MM.1S (cell line): ENCODE measurements around the gene PCNA.

Experiments used
- EZH2 ChIP-seq: fragments of 300-600 bp; sonication (generic); optimal IDR thresholded peaks from 2 replicates; pipeline ENCODE3; 2017; ENCODE audit warnings: low read depth, mild to moderate bottlenecking, antibody characterized with exemption, low read length, mixed read lengths
- EZH2phosphoT487 ChIP-seq: fragments of 300-600 bp; sonication (generic); IDR thresholded peaks from 2 replicates; pipeline ENCODE4 v1.6.1; 2018; ENCODE audit warnings: antibody characterized with exemption, low read length
- TF ChIP-seq, protein P1 (sequence below): fragments of 300-600 bp; sonication (generic); IDR thresholded peaks from 2 replicates; pipeline ENCODE4 v1.5.1; 2016; ENCODE audit warnings: antibody characterized with exemption, low read length, mixed read lengths

DNA sequence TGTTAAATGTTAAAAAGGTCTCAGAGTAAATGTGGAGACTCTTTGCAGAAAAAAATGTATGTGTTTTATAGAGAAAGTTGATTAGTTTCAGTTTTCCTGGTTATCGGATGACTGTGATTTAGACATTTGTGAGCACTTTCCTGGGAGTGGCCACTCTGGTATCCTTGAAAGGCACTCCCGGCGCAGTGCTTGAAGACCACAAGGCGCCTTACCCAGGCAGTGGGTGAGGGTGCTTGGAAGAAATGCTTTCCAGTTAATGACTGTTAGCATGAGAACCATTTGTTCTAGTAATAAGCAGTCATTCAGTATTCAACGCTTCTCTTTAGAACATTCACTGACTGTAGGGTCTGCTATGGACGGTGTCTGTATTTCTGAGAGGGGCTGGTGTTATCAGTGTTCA lies 14.2 kb upstream of the PCNA start:
- TF ChIP-seq, protein P1, sequence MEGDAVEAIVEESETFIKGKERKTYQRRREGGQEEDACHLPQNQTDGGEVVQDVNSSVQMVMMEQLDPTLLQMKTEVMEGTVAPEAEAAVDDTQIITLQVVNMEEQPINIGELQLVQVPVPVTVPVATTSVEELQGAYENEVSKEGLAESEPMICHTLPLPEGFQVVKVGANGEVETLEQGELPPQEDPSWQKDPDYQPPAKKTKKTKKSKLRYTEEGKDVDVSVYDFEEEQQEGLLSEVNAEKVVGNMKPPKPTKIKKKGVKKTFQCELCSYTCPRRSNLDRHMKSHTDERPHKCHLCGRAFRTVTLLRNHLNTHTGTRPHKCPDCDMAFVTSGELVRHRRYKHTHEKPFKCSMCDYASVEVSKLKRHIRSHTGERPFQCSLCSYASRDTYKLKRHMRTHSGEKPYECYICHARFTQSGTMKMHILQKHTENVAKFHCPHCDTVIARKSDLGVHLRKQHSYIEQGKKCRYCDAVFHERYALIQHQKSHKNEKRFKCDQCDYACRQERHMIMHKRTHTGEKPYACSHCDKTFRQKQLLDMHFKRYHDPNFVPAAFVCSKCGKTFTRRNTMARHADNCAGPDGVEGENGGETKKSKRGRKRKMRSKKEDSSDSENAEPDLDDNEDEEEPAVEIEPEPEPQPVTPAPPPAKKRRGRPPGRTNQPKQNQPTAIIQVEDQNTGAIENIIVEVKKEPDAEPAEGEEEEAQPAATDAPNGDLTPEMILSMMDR = no peak
- TF ChIP-seq EZH2 (no peak), EZH2phosphoT487 (no peak)
